OCI-LY7 (cell line): ENCODE data around the gene TARM1. TPM values are rescaled to one million over a fixed set of nuclear protein-coding genes. Genes with fewer than 3 reads are reported as not detected.

ENCODE experiments used
- BruUV-seq: library from RNA; stranded (reverse); fragments of 400-500 nt; replicated peaks from 2 replicates; lab custom pipeline; 2021; lab: Mats Ljungman, UMichigan
- CTCF ChIA-PET: fragments of 300-600 bp; sonication (Branson Sonifier 250); formaldehyde crosslinking; loops from one replicate; lab custom pipeline; 2022; ENCODE audit warnings: antibody characterized with exemption; ENCODE audit not compliant: unreplicated experiment; lab: Charles Lee
- POLR2A ChIA-PET: fragments of 300-600 bp; sonication (Branson Sonifier 250); formaldehyde crosslinking; loops from one replicate; lab custom pipeline; 2022; ENCODE audit warnings: antibody characterized with exemption; lab: Charles Lee
- DNase-seq: peaks from one replicate; pipeline ENCODE4 v3.0.0-alpha.2; 2015; ENCODE audit warnings: low spot score
- H2AFZ ChIP-seq: fragments of 200-600 bp; sonication (generic), shearing (Covaris generic); 2 replicates; pipeline ENCODE4 v1.6.1; 2014; ENCODE audit warnings: mild to moderate bottlenecking, antibody characterized with exemption, low read length, moderate library complexity
- H3K27ac ChIP-seq: fragments of 200-600 bp; sonication (generic); 2 replicates; pipeline ENCODE4 v1.5.1; 2014; ENCODE audit warnings: mixed run types, low read depth, mild to moderate bottlenecking, moderate library complexity, low read length, inconsistent platforms; ENCODE audit not compliant: poor library complexity, severe bottlenecking
- H3K36me3 ChIP-seq: fragments of 200-600 bp; sonication (generic); 2 replicates; pipeline ENCODE4 v1.6.1; 2014; ENCODE audit warnings: mild to moderate bottlenecking, antibody characterized with exemption, low read length, moderate library complexity, mixed read lengths; ENCODE audit not compliant: insufficient read depth
- H3K4me1 ChIP-seq: fragments of 200-600 bp; sonication (generic); 2 replicates; pipeline ENCODE4 v1.5.1; 2014; ENCODE audit warnings: mild to moderate bottlenecking, low read length; ENCODE audit not compliant: insufficient read depth, poor library complexity, severe bottlenecking
- H3K4me2 ChIP-seq: fragments of 200-600 bp; sonication (generic); 2 replicates; pipeline ENCODE4 v1.6.1; 2014; ENCODE audit warnings: mild to moderate bottlenecking, low read length
- H3K4me3 ChIP-seq: fragments of 200-600 bp; sonication (generic); 2 replicates; pipeline ENCODE4 v1.5.1; 2014; ENCODE audit warnings: mild to moderate bottlenecking, low read depth, low read length; ENCODE audit not compliant: poor library complexity, severe bottlenecking
- H3K79me2 ChIP-seq: fragments of 200-600 bp; sonication (generic); 2 replicates; pipeline ENCODE4 v1.6.1; 2016; ENCODE audit warnings: low read depth, mild to moderate bottlenecking, low read length, moderate library complexity, mixed read lengths; ENCODE audit not compliant: insufficient read depth
- H3K9me2 ChIP-seq: fragments of 200-600 bp; sonication (generic); 2 replicates; pipeline ENCODE4 v1.6.1; 2016; ENCODE audit warnings: mild to moderate bottlenecking, low read length, mixed read lengths; ENCODE audit not compliant: insufficient read depth
- H3K9me3 ChIP-seq: fragments of 200-600 bp; sonication (generic); 2 replicates; pipeline ENCODE4 v1.6.1; 2014; ENCODE audit warnings: mild to moderate bottlenecking, mixed run types, low read length, mixed read lengths
- H4K20me1 ChIP-seq: fragments of 200-600 bp; sonication (generic); 2 replicates; pipeline ENCODE4 v1.6.1; 2014; ENCODE audit warnings: mild to moderate bottlenecking, antibody characterized with exemption, low read length, moderate library complexity, mixed read lengths; ENCODE audit not compliant: insufficient read depth
- EZH2phosphoT487 ChIP-seq: fragments of 200-600 bp; sonication (generic); IDR thresholded peaks from 2 replicates; pipeline ENCODE4 v1.6.1; 2018; ENCODE audit warnings: low read depth, borderline replicate concordance, mild to moderate bottlenecking, mixed run types, antibody characterized with exemption, low read length, moderate library complexity, mixed read lengths
- intact Hi-C: fragments of 100-400 bp; cut with micrococcal nuclease; formaldehyde crosslinking; loops from one replicate; pipeline ENCODE4 v1.10.0; 2022; ENCODE audit not compliant: unreplicated experiment
- total RNA-seq, 2 experiments: library from RNA; depleted of rRNA in 1 of 2; stranded (reverse); fragments of >200 nt in 1 of 2; shearing (Covaris generic) in 1 of 2; gene quantifications; 2 replicates each; pipeline ENCODE4 v1.2.3, GENCODE V29; 2014 to 2022
- TF ChIP-seq, protein P1 (sequence below): fragments of 200-600 bp; sonication (generic); conservative IDR thresholded peaks from 2 replicates; pipeline ENCODE4 v1.5.1; 2014; ENCODE audit warnings: mild to moderate bottlenecking, antibody characterized with exemption, low read length, moderate library complexity, mixed read lengths

TARM1 gene
- total RNA-seq, 2 experiments from 2014 or later = not detected

DNA sequence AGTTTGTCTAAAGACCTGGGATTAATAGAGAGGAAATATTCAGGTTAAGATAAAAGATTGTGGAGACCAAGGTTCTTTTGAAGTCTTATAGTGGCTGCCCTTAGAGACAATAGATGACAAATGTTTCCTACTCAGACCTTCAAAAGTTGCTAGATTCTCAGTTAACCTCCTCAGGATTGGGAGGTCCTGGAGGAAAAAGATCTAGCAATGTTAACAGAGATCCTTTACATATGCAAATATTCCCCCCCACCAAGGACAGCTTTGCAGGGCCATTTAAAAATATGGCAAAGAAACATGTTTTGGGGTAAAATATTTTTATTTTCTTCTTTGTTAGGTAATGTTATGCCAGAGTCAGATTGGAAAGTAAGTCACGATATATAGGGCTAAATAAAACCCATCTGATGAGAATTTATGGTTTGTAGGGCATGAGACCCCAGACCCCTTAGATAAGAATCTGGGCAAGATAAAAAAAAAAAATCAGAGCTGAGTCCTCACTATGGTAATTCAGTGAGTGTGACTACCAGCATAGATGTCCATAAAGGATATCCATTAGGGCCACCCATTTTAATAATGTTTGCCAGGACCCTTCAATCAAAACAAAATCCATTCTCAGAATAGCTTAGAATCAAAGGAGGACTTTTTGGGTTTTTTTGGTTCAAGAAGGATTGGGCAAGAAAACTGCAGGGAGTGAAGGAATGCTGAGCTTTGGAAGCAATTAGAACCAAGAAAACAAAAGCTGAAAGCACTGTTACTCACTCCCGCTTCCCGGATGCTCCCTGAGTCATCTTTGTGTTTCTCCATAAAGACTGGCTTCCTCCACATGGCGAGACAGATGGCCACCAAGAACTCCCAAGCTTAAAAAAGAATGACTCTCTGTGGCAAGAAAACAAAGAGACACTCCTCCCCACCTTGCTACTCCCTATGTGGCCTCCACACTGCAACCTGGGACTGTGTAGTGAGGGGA lies 45.7 kb downstream of the TARM1 start:
- H3K4me3 ChIP-seq = no peak overlapping the region
- BruUV-seq = no TSS peak
- no peaks in the 10 kb centered on the region for H4K20me1 ChIP-seq
- ChIA-PET POLR2A (no interaction called here), CTCF (no interaction called here)
- no peaks in the 10 kb centered on the region for H3K79me2 ChIP-seq
- no peak overlapping the region for H3K4me2 ChIP-seq
- H3K9me2 ChIP-seq = no peaks in the 10 kb centered on the region
- intact Hi-C loops = no loop called here
- no peaks in the 10 kb centered on the region for H3K36me3 ChIP-seq
- DNase-seq = no peak
- no peak for TF ChIP-seq EZH2phosphoT487
- TF ChIP-seq, protein P1, sequence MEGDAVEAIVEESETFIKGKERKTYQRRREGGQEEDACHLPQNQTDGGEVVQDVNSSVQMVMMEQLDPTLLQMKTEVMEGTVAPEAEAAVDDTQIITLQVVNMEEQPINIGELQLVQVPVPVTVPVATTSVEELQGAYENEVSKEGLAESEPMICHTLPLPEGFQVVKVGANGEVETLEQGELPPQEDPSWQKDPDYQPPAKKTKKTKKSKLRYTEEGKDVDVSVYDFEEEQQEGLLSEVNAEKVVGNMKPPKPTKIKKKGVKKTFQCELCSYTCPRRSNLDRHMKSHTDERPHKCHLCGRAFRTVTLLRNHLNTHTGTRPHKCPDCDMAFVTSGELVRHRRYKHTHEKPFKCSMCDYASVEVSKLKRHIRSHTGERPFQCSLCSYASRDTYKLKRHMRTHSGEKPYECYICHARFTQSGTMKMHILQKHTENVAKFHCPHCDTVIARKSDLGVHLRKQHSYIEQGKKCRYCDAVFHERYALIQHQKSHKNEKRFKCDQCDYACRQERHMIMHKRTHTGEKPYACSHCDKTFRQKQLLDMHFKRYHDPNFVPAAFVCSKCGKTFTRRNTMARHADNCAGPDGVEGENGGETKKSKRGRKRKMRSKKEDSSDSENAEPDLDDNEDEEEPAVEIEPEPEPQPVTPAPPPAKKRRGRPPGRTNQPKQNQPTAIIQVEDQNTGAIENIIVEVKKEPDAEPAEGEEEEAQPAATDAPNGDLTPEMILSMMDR = no peak
- H2AFZ ChIP-seq = no peak overlapping the region
- no peaks in the 10 kb centered on the region for H3K9me3 ChIP-seq
- no peak overlapping the region for H3K27ac ChIP-seq
- no peaks in the 10 kb centered on the region for H3K4me1 ChIP-seq

DNA sequence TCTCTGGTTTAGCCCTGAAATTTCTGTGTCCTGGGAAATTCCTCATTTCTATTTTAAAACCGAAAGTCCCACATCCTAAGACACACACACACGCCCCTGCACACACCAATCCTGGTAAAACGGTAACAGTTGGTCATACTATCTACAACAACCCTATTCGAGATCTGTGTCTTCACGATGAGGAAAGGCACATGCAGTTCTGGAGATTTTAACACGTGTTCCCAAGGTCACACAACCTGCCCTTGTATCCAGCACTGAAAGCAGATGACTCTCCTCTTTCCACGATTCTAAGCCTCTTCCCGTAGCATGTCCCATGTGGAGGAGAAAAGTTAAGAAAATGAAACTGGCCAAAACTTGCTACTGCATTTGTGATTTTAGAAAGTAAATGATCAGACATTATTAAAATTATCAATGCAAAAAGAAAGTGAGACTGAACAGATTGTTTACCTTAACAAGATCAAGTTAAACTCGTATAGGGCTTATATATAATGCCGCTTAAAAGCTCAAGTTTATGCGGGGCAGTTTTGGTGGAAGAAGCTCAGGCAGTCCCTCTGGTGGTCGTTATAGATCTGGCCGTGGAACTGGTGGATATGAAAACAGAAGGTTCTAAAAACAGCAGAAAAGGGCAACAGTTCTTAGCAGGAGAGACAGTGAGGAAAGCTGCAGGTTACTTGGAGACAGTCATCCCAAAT lies 50.1 kb downstream of the TARM1 start:
- Histone ChIP-seq H4K20me1 (no peaks in the 10 kb centered on the region), H3K4me3 (no peak overlapping the region), H3K79me2 (no peaks in the 10 kb centered on the region), H3K9me3 (no peaks in the 10 kb centered on the region), H3K27ac (no peak overlapping the region), H2AFZ (no peak overlapping the region), H3K4me1 (no peaks in the 10 kb centered on the region), H3K36me3 (no peaks in the 10 kb centered on the region), H3K4me2 (no peak overlapping the region), H3K9me2 (no peaks in the 10 kb centered on the region)
- ChIA-PET POLR2A (no interaction called here), CTCF (interaction anchor here (0.6 kb wide), 1 partner anchor 118 kb away, joined by 3 read pairs; no protein-coding TSS in a partner anchor)
- peak; percentile 14 for DNase-seq
- TF ChIP-seq EZH2phosphoT487 = no peak
- TF ChIP-seq, protein P1 = peak; percentile 70
- no TSS peak for BruUV-seq
- intact Hi-C loops = no loop called here
